OCI-LY7 (cell line): ENCODE measurements around the gene USP53. TPM values are rescaled to one million over a fixed set of nuclear protein-coding genes. Genes with fewer than 3 reads are reported as not detected.

Experiments
- BruUV-seq: library from RNA; stranded (reverse); fragments of 400-500 nt; replicated peaks from 2 replicates; lab custom pipeline; 2021; lab: Mats Ljungman, UMichigan
- CTCF ChIA-PET: fragments of 300-600 bp; sonication (Branson Sonifier 250); formaldehyde crosslinking; loops from one replicate; lab custom pipeline; 2022; ENCODE audit warnings: antibody characterized with exemption; ENCODE audit not compliant: unreplicated experiment; lab: Charles Lee
- POLR2A ChIA-PET: fragments of 300-600 bp; sonication (Branson Sonifier 250); formaldehyde crosslinking; loops from one replicate; lab custom pipeline; 2022; ENCODE audit warnings: antibody characterized with exemption; lab: Charles Lee
- DNase-seq: peaks from one replicate; pipeline ENCODE4 v3.0.0-alpha.2; 2015; ENCODE audit warnings: low spot score
- H2AFZ ChIP-seq: fragments of 200-600 bp; sonication (generic), shearing (Covaris generic); 2 replicates; pipeline ENCODE4 v1.6.1; 2014; ENCODE audit warnings: mild to moderate bottlenecking, antibody characterized with exemption, low read length, moderate library complexity
- H3K27ac ChIP-seq: fragments of 200-600 bp; sonication (generic); 2 replicates; pipeline ENCODE4 v1.5.1; 2014; ENCODE audit warnings: mixed run types, low read depth, mild to moderate bottlenecking, moderate library complexity, low read length, inconsistent platforms; ENCODE audit not compliant: poor library complexity, severe bottlenecking
- H3K36me3 ChIP-seq: fragments of 200-600 bp; sonication (generic); 2 replicates; pipeline ENCODE4 v1.6.1; 2014; ENCODE audit warnings: mild to moderate bottlenecking, antibody characterized with exemption, low read length, moderate library complexity, mixed read lengths; ENCODE audit not compliant: insufficient read depth
- H3K4me1 ChIP-seq: fragments of 200-600 bp; sonication (generic); 2 replicates; pipeline ENCODE4 v1.5.1; 2014; ENCODE audit warnings: mild to moderate bottlenecking, low read length; ENCODE audit not compliant: insufficient read depth, poor library complexity, severe bottlenecking
- H3K4me2 ChIP-seq: fragments of 200-600 bp; sonication (generic); 2 replicates; pipeline ENCODE4 v1.6.1; 2014; ENCODE audit warnings: mild to moderate bottlenecking, low read length
- H3K4me3 ChIP-seq: fragments of 200-600 bp; sonication (generic); 2 replicates; pipeline ENCODE4 v1.5.1; 2014; ENCODE audit warnings: mild to moderate bottlenecking, low read depth, low read length; ENCODE audit not compliant: poor library complexity, severe bottlenecking
- H3K79me2 ChIP-seq: fragments of 200-600 bp; sonication (generic); 2 replicates; pipeline ENCODE4 v1.6.1; 2016; ENCODE audit warnings: low read depth, mild to moderate bottlenecking, low read length, moderate library complexity, mixed read lengths; ENCODE audit not compliant: insufficient read depth
- H3K9me2 ChIP-seq: fragments of 200-600 bp; sonication (generic); 2 replicates; pipeline ENCODE4 v1.6.1; 2016; ENCODE audit warnings: mild to moderate bottlenecking, low read length, mixed read lengths; ENCODE audit not compliant: insufficient read depth
- H3K9me3 ChIP-seq: fragments of 200-600 bp; sonication (generic); 2 replicates; pipeline ENCODE4 v1.6.1; 2014; ENCODE audit warnings: mild to moderate bottlenecking, mixed run types, low read length, mixed read lengths
- H4K20me1 ChIP-seq: fragments of 200-600 bp; sonication (generic); 2 replicates; pipeline ENCODE4 v1.6.1; 2014; ENCODE audit warnings: mild to moderate bottlenecking, antibody characterized with exemption, low read length, moderate library complexity, mixed read lengths; ENCODE audit not compliant: insufficient read depth
- CTCF ChIP-seq: fragments of 200-600 bp; sonication (generic); conservative IDR thresholded peaks from 2 replicates; pipeline ENCODE4 v1.5.1; 2014; ENCODE audit warnings: mild to moderate bottlenecking, antibody characterized with exemption, low read length, moderate library complexity, mixed read lengths
- EZH2phosphoT487 ChIP-seq: fragments of 200-600 bp; sonication (generic); IDR thresholded peaks from 2 replicates; pipeline ENCODE4 v1.6.1; 2018; ENCODE audit warnings: low read depth, borderline replicate concordance, mild to moderate bottlenecking, mixed run types, antibody characterized with exemption, low read length, moderate library complexity, mixed read lengths
- intact Hi-C: fragments of 100-400 bp; cut with micrococcal nuclease; formaldehyde crosslinking; loops from one replicate; pipeline ENCODE4 v1.10.0; 2022; ENCODE audit not compliant: unreplicated experiment
- total RNA-seq, 2 experiments: library from RNA; depleted of rRNA in 1 of 2; stranded (reverse); fragments of >200 nt in 1 of 2; shearing (Covaris generic) in 1 of 2; gene quantifications; 2 replicates each; pipeline ENCODE4 v1.2.3, GENCODE V29; 2014 to 2022

The USP53 gene
- total RNA-seq, 2 experiments from 2014 or later = 4.9 to 9.2 TPM

- BruUV-seq = no TSS peak
- H3K36me3 ChIP-seq = no peaks in the 10 kb centered on the region
- DNase-seq = no peak
Measured at GRCh38 chr4:119190354-119190753, 22.2 kb upstream of the USP53 start.

GRCh38 chr4:119191505-119191904 lies 21.0 kb upstream of the USP53 start:
- no peaks in the 10 kb centered on the region for H3K4me1 ChIP-seq
- H3K9me2 ChIP-seq = no peaks in the 10 kb centered on the region
- no peak for TF ChIP-seq EZH2phosphoT487
- no peak for TF ChIP-seq CTCF
- intact Hi-C loops = no loop called here
- no peak for DNase-seq
- no peaks in the 10 kb centered on the region for H3K79me2 ChIP-seq
- CTCF ChIA-PET = no interaction called here
- H3K4me2 ChIP-seq = no peak overlapping the region
- H3K36me3 ChIP-seq = no peaks in the 10 kb centered on the region
- H4K20me1 ChIP-seq = no peaks in the 10 kb centered on the region
- BruUV-seq = no TSS peak
- no peak overlapping the region for H2AFZ ChIP-seq
- no peaks in the 10 kb centered on the region for H3K9me3 ChIP-seq
- POLR2A ChIA-PET = no interaction called here
- no peak overlapping the region for H3K27ac ChIP-seq
- no peak overlapping the region for H3K4me3 ChIP-seq

More at GRCh38 chr4:119190354-119190753, 22.2 kb upstream of the USP53 start:
- no peak for TF ChIP-seq CTCF
- TF ChIP-seq EZH2phosphoT487 = no peak
- Histone ChIP-seq H3K27ac (no peak overlapping the region), H3K9me3 (no peaks in the 10 kb centered on the region), H2AFZ (no peak overlapping the region), H3K4me1 (no peaks in the 10 kb centered on the region), H3K79me2 (no peaks in the 10 kb centered on the region), H3K9me2 (no peaks in the 10 kb centered on the region), H3K4me3 (no peak overlapping the region), H4K20me1 (no peaks in the 10 kb centered on the region), H3K4me2 (no peak overlapping the region)
- POLR2A ChIA-PET = interaction anchor here (0.8 to 1.7 kb wide), 6 partner anchors 10 to 50 kb away, joined by 3 to 5 read pairs (median 4); no protein-coding TSS in a partner anchor
- intact Hi-C loops = no loop called here
- CTCF ChIA-PET = no interaction called here

GRCh38 chr4:119197772-119198212 lies 14.7 kb upstream of the USP53 start:
- TF ChIP-seq CTCF = no peak
- TF ChIP-seq EZH2phosphoT487 = no peak
- Histone ChIP-seq H3K27ac (no peak overlapping the region), H2AFZ (no peak overlapping the region), H3K4me1 (no peaks in the 10 kb centered on the region), H4K20me1 (no peaks in the 10 kb centered on the region), H3K9me3 (no peaks in the 10 kb centered on the region), H3K4me2 (no peak overlapping the region), H3K79me2 (no peaks in the 10 kb centered on the region), H3K9me2 (no peaks in the 10 kb centered on the region), H3K36me3 (no peaks in the 10 kb centered on the region), H3K4me3 (no peak overlapping the region)
- POLR2A ChIA-PET = interaction anchor here (0.6 kb wide), 1 partner anchor 757 kb away, joined by 4 read pairs; no protein-coding TSS in a partner anchor
- BruUV-seq = no TSS peak
- CTCF ChIA-PET = no interaction called here
- intact Hi-C loops = no loop called here
- no peak for DNase-seq
